ENCODE data around the gene USP20.

Gene USP20

GRCh38 chr9:129875687-129876395, 40.6 kb downstream of the USP20 start:
- DNase-seq (ENCODE audit: low read depth), result no peak

GRCh38 chr9:129876815-129877214, 41.6 kb downstream of the USP20 start:
- no peak for DNase-seq (ENCODE audit: low read depth)

GRCh38 chr9:129878291-129878690, 43.0 kb downstream of the USP20 start:
- DNase-seq (ENCODE audit: low read depth), result no peak

GRCh38 chr9:129879103-129879699, 43.9 kb downstream of the USP20 start:
- no peak for DNase-seq (ENCODE audit: low read depth)

GRCh38 chr9:129879991-129880653, 44.9 kb downstream of the USP20 start:
- no peak for DNase-seq (ENCODE audit: low read depth)

GRCh38 chr9:129880654-129881546, 45.6 kb downstream of the USP20 start:
- no peak for DNase-seq (ENCODE audit: low read depth)

GRCh38 chr9:129881547-129882324, 46.5 kb downstream of the USP20 start:
- no peak for DNase-seq (ENCODE audit: low read depth)

- DNase-seq (ENCODE audit: low read depth), result peak; percentile 92
Observed at GRCh38 chr9:129884220-129885017, 49.2 kb downstream of the USP20 start.

- no peak for DNase-seq (ENCODE audit: low read depth)
Observed at GRCh38 chr9:129885018-129885669, 49.9 kb downstream of the USP20 start.

GRCh38 chr9:129885670-129886106, 50.4 kb downstream of the USP20 start:
- DNase-seq (ENCODE audit: low read depth), result peak; percentile 91

GRCh38 chr9:129886226-129887174, 51.2 kb downstream of the USP20 start:
- no peak for DNase-seq (ENCODE audit: low read depth)

- DNase-seq (ENCODE audit: low read depth), result peak; percentile 62
Observed at GRCh38 chr9:129887334-129888292, 52.4 kb downstream of the USP20 start.

- DNase-seq (ENCODE audit: low read depth), result peak; percentile 85
Observed at GRCh38 chr9:129888293-129889121, 53.2 kb downstream of the USP20 start.

- no peak for DNase-seq (ENCODE audit: low read depth)
Observed at GRCh38 chr9:129889122-129889940, 54.1 kb downstream of the USP20 start.

- DNase-seq (ENCODE audit: low read depth), result peak; percentile 71
Observed at GRCh38 chr9:129889941-129890717, 54.9 kb downstream of the USP20 start.

All from activated T-cell treated with anti-CD3 and anti-CD28 coated beads for 24 hours (primary cell).